Loucy (cell line): ENCODE data around the gene ZNF598.

ENCODE experiments used
- CTCF ChIP-seq: fragments of 200-600 bp; sonication (generic); conservative IDR thresholded peaks from 2 replicates; pipeline ENCODE4 v1.5.1; 2014; ENCODE audit warnings: mild to moderate bottlenecking, antibody characterized with exemption, low read length
- EZH2phosphoT487 ChIP-seq: fragments of 200-600 bp; IDR thresholded peaks from 2 replicates; pipeline ENCODE4 v1.6.1; 2018; ENCODE audit warnings: antibody characterized with exemption, mild to moderate bottlenecking, moderate library complexity, borderline replicate concordance

- TF ChIP-seq CTCF: no peak
- no peak for TF ChIP-seq EZH2phosphoT487
These were observed 21.5 kb upstream of the ZNF598 start for GRCh38 chr16:2031081-2031577.
